ENCODE measurements around the gene RPL29.
A peak's percentile ranks its signal among the peaks of the same experiment; 100 is the strongest.
"Not testable (repeated sequence)": the region's sequence is repeated elsewhere in the genome, so short reads cannot be mapped to it uniquely, and the experiment has no call there.

RPL29 gene

GRCh38 chr3:51995346-51996163 is at the start of gene RPL29:
RPL29 (minus strand) TSS chr3:51995895; CDS start chr3:51995461, 434 bp downstream.
- DNase-seq (ENCODE audit: low read depth, low spot score): peak; percentile 97

GRCh38 chr3:52044869-52045619 is 49.3 kb upstream of the RPL29 start:
- no peak for DNase-seq (ENCODE audit: low read depth, low spot score)

GRCh38 chr3:52043750-52044149 is 48.1 kb upstream of the RPL29 start:
- DNase-seq (ENCODE audit: low read depth, low spot score): no peak

DNA sequence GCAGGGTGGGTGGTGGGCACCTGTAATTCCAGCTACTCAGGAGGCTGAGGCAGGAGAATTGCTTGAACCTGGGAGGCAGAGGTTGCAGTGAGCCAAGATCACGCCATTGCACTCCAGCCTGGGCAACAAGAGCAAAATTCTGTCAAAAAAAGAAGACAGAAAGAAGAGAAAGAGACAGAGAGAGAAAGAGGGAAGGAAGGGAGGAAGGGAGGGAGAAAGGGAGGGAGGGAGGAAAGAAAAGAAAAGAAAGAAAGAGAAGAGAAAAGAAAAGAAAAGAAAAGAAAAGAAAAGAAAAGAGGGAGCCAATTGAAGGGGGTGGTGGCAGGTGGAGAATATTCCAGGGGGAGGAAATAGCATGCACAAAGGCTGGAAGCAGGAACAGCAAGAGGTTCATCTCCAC is 47.3 kb upstream of the RPL29 start:
- not testable (repeated sequence) for DNase-seq (ENCODE audit: low read depth, low spot score)

- peak; percentile 57 for DNase-seq (ENCODE audit: low read depth, low spot score)
These were observed 45.5 kb upstream of the RPL29 start for GRCh38 chr3:52041118-52041731.

DNA sequence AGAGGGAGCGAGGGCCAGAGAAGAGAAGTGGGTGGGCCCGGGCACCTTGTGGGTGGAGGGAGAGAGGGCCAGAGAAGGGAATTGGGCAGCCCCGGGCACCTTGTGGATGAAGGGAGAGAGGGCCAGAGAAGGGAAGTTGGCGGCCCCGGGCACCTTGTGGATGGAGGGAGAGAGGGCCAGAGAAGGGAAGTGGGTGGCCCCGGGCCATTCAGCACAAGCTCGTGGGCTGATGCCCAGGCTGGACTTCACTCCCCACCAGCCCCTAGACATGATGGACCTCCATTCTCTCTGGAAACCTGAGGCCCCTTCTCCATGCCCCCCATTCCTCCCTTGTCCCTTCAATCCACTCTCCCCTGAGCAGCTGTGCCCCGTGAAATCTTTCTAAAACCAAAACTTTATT is 44.9 kb upstream of the RPL29 start:
- no peak for DNase-seq (ENCODE audit: low read depth, low spot score)

DNA sequence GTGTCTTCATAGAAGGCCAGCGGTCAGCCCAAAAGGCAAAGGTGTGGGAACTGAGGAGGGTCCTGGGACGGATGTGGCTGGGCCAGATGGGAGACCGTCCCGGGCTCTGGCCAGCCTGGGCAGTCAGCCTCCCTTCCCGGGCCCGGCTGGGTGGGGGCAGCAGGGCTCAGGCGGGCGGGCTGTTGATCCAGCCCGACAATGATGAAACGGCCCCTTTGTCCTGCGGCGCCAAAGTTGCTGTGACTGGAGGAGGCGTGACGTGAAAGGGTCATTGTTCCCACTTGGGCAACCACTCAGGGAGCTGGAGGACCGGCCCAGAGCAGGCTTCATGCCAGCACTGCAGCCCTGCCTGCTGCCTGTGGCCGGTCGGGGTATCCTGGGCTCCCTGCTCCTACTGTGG is 44.2 kb upstream of the RPL29 start:
- peak; percentile 92 for DNase-seq (ENCODE audit: low read depth, low spot score)

DNA sequence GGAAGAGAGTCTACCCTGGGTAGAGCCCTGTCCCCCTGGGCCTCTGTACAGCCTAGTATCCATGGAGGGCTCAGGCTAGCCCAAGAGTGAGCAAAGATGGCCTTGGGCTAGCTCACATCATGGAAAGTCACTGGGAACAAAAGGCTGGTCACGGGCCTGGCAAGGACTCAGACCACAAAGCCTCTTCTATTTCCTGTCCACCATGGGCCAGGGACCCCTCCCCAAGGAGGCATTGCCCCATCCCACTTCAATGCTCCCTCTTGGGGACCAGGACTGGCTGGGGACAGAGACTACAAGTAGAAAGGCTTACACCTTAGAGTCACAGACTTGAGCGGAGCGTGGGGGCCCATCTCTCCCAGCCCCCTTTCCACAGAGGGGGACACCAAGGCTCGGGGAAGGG is 43.7 kb upstream of the RPL29 start:
- no peak for DNase-seq (ENCODE audit: low read depth, low spot score)

DNA sequence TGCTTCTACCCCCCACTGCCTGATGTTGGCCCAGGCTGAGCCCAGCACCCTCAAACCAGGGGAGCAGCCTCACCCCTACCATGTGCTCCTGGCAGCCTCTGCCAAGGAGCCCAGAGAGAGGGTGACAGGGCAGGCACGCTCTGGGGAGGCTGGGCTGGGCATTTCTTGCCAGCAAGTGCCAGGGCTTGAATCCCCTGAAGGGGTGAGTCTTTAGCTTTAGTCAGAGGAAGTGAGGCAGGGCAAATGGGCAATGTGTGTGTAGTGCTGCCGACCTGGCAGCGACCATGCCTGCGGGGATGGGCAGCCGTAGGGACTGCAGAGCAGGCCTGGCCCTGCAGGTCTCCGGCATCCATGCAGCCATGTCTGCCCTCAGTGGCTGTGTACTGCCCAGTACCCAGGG is 42.5 kb upstream of the RPL29 start:
- DNase-seq (ENCODE audit: low read depth, low spot score): no peak

- no peak for DNase-seq (ENCODE audit: low read depth, low spot score)
These were observed 41.6 kb upstream of the RPL29 start for GRCh38 chr3:52037291-52037690.

DNA sequence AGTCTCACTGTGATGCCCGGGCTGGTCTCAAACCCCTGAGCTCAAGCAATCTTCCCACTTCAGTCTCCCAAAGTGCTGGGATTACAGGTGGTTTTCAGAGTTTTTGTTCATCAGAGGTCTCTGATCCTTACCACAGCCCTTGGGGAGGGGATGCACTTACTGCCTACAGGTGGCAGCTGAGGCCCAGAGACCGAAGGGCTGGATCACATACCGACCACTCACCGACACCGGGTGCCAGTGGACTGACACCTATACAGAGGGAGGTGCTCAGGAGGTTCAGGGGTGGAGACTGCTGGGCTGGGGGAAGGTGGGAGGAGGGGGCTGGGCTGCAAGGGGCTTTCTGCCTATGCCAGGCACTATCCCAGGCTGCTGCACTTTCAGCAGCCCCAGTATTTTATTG is 41.1 kb upstream of the RPL29 start:
- DNase-seq (ENCODE audit: low read depth, low spot score): no peak

DNA sequence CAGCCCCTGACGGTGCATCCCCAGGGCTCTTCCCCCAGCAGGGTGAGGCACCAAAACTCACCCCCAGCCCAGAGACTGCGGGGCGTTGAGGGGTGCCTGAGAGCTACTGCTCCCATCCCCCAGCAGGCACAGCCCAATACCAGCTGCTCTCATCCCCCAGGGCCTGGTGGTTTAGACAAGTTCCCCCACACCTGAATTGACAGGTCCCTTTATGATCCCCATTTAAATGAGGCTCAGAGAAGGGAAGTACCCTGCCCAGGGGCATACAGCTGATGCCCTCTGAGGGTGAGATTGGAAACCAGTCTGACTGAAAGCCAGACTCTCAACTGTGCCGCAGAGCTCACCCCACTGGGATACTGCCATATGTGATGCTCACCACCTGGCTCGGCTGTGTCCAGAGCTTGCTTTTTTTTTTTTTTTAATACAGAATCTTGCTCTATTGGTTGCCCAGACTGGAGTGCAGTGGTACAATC is 40.6 kb upstream of the RPL29 start:
- DNase-seq (ENCODE audit: low read depth, low spot score): no peak

DNA sequence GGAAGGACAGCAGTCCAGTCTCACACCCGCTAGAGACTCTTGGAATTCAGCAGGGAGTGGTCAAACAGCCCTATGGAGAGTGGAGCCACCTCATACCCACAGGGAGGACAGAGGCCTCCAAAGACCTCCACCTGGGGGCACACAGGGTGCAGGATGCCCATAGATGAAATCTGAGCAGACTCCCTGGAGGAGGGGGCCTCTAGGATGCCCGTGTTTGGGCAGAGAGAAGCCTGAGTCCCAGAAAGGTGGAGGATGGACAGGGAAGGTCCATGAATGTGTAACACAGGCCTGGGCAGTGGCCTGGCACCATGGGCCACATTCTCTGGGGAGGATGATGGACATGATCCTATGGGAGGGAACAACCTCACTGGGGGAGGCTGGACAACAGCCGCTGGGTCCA is 39.0 kb upstream of the RPL29 start:
- DNase-seq (ENCODE audit: low read depth, low spot score): no peak

DNA sequence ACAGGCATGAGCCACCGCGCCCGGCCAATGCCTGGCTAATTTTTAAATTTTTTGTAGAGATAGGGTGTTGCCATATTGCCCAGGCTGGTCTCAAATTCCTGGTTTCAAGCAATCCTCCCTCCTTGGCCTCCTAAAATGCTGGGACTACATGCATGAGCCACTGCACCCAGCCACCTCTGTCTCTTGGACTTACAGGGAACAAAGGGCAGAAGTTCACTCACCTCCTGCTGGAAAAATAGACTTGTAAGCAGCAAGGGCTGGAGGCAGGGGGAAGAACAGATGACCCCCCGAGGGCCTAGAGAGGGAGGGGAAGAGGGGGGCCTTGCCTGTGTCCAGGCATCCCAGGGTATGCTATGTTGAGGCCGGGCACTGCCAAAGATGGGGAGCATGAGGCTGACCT is 38.5 kb upstream of the RPL29 start:
- DNase-seq (ENCODE audit: low read depth, low spot score): no peak

DNA sequence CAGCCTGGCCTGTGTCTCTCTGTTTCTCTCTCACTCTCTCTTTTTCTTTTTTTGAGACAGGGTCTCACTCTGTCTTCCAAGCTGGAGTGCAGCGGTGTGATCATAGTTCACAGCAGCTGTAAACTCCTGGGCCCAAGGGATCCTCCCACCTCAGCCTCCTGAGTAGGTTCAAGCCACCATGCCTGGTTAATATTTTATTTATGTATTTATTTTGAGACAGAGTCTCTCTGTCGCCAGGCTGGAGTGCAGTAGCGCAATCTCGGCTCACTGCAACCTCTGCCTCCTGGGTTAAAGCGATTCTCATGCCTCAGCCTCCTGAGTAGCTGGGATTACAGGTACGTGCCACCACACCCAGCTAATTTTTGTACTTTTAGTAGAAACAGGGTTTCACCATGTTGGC is 38.1 kb upstream of the RPL29 start:
- DNase-seq (ENCODE audit: low read depth, low spot score): not testable (repeated sequence)

- no peak for DNase-seq (ENCODE audit: low read depth, low spot score)
These were observed 37.2 kb upstream of the RPL29 start for GRCh38 chr3:52032702-52033408.

DNA sequence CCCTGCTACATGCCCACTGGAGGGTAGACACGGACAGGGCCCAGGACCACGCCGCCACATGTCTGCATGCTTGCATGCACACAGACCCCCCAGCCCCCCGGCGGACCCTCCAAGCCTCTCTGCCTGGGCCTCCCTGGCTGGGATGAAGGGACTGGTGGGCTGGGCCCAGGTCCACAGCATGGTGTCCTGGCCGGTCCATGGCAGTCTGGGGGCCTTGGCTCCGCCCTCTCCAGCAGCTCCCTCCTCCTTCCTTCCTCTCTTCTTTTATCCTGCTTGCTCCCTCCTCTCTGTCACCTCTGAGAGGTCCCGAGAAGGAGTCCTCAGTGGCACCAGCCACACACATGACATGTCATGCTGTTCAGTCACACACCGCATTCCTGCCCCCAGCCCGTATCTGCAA is 36.2 kb upstream of the RPL29 start:
- no peak for DNase-seq (ENCODE audit: low read depth, low spot score)

DNA sequence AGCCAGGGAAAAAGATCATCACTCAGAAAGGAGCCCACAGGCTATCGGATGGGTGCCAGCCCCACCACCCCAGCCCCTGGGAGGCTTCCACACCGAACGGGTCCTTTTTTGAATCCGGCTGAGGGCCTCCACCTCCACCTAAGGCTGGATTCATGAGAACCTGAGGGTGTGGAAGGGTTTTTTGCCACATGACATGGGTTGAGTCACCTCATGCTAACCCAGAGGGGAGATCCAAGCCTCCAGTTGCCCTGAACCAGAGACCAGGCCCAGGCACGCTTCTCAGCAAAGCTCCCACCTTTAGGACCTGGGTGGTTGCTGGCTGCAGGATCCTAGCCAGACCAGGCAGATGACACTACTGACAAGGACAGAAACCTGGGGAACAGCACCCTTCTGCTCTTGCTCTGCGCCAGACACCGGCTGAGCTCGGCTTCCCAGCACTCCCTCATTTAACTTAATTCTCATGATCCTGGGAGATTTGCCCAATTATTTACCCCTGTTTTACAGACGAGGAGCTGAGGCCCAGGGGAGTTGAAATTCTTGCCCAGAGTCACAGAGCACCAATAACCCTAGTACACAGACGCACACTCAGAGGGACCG is 35.1 kb upstream of the RPL29 start:
- DNase-seq (ENCODE audit: low read depth, low spot score): no peak

GRCh38 chr3:52029535-52029934 is 33.8 kb upstream of the RPL29 start:
- DNase-seq (ENCODE audit: low read depth, low spot score): no peak

DNA sequence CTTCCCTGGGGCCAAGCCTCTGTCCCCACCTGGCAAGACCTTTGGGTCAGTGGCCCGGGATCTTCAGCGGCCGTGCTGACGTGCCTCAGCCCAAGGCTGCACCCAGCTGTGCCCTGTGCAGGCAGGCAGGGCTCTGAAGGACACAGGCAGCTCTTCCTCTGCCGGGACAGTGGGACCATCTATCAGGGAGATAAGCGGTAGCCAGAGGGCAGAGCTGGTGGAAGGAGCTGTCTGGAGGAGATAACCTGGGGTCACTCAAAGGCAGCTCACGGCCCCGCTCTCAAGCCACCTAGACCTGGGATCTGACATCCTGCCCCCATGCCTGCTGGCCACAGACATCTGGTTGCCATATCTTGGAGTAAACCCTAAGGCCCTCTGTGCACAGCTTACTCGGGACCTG is 33.4 kb upstream of the RPL29 start:
- DNase-seq (ENCODE audit: low read depth, low spot score): no peak

- no peak for DNase-seq (ENCODE audit: low read depth, low spot score)
These were observed 32.9 kb upstream of the RPL29 start for GRCh38 chr3:52028572-52028971.
